ENCODE results near the gene AHDC1.

GRCh38 chr1:27574001-27574781 is 29.8 kb downstream of the AHDC1 start:
- TF ChIP-seq, protein P1, sequence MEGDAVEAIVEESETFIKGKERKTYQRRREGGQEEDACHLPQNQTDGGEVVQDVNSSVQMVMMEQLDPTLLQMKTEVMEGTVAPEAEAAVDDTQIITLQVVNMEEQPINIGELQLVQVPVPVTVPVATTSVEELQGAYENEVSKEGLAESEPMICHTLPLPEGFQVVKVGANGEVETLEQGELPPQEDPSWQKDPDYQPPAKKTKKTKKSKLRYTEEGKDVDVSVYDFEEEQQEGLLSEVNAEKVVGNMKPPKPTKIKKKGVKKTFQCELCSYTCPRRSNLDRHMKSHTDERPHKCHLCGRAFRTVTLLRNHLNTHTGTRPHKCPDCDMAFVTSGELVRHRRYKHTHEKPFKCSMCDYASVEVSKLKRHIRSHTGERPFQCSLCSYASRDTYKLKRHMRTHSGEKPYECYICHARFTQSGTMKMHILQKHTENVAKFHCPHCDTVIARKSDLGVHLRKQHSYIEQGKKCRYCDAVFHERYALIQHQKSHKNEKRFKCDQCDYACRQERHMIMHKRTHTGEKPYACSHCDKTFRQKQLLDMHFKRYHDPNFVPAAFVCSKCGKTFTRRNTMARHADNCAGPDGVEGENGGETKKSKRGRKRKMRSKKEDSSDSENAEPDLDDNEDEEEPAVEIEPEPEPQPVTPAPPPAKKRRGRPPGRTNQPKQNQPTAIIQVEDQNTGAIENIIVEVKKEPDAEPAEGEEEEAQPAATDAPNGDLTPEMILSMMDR (IDR thresholded peaks at IDR 0.05): no peak
- no peak for TF ChIP-seq POLR2A (IDR thresholded peaks at IDR 0.05)
